ENCODE measurements around the gene LRRC25.

GRCh38 chr19:18392417-18392816 is 5.0 kb downstream of the LRRC25 start:
- TF ChIP-seq, protein P1, sequence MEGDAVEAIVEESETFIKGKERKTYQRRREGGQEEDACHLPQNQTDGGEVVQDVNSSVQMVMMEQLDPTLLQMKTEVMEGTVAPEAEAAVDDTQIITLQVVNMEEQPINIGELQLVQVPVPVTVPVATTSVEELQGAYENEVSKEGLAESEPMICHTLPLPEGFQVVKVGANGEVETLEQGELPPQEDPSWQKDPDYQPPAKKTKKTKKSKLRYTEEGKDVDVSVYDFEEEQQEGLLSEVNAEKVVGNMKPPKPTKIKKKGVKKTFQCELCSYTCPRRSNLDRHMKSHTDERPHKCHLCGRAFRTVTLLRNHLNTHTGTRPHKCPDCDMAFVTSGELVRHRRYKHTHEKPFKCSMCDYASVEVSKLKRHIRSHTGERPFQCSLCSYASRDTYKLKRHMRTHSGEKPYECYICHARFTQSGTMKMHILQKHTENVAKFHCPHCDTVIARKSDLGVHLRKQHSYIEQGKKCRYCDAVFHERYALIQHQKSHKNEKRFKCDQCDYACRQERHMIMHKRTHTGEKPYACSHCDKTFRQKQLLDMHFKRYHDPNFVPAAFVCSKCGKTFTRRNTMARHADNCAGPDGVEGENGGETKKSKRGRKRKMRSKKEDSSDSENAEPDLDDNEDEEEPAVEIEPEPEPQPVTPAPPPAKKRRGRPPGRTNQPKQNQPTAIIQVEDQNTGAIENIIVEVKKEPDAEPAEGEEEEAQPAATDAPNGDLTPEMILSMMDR (IDR thresholded peaks at IDR 0.05): no peak
- no peak for TF ChIP-seq POLR2A (IDR thresholded peaks at IDR 0.05)
- TF ChIP-seq POLR2AphosphoS5 (IDR thresholded peaks at IDR 0.05): no peak

Data from breast epithelium (tissue), 3 donors.